Neural crest cell (in vitro differentiated cells): ENCODE data around the gene RUBCNL. TPM values are rescaled to one million over a fixed set of nuclear protein-coding genes. Genes with fewer than 3 reads are reported as not detected.
A peak's percentile ranks its signal among the peaks of the same experiment; 100 is the strongest.

Experiments used
- DNase-seq: peaks from one replicate; pipeline ENCODE4 v3.0.0; 2021; ENCODE audit warnings: low read depth, mixed read lengths, low spot score
- H3K27ac Mint-ChIP-seq: one replicate; pipeline ENCODE4 v1.8.0; 2021; ENCODE audit warnings: mild to moderate bottlenecking, mixed read lengths; ENCODE audit not compliant: unreplicated experiment
- H3K27me3 Mint-ChIP-seq: 2 replicates; pipeline ENCODE4 v1.8.0; 2021; ENCODE audit warnings: low read depth, mild to moderate bottlenecking, mixed read lengths
- H3K36me3 Mint-ChIP-seq: 2 replicates; pipeline ENCODE4 v1.8.0; 2021; ENCODE audit warnings: low read depth, mild to moderate bottlenecking, mixed read lengths
- H3K4me1 Mint-ChIP-seq: 2 replicates; pipeline ENCODE4 v1.8.0; 2021; ENCODE audit warnings: mixed read lengths
- H3K4me3 Mint-ChIP-seq: one replicate; pipeline ENCODE4 v1.8.0; 2021; ENCODE audit warnings: mild to moderate bottlenecking, mixed read lengths
- H3K9me3 Mint-ChIP-seq: 2 replicates; pipeline ENCODE4 v1.8.0; 2021; ENCODE audit warnings: mixed read lengths
- total RNA-seq: library from RNA; stranded (reverse); gene quantifications from 2 replicates; pipeline ENCODE4 v1.2.1, GENCODE V29; 2021
- TF ChIP-seq, protein P1 (sequence below): fragments of 200-600 bp; sonication (generic); conservative IDR thresholded peaks from 2 replicates; pipeline ENCODE4 v1.5.0; 2021; ENCODE audit warnings: antibody characterized with exemption, mild to moderate bottlenecking

Gene RUBCNL
- total RNA-seq, 1 donor from 2014 or later, result 29.7 TPM

DNA sequence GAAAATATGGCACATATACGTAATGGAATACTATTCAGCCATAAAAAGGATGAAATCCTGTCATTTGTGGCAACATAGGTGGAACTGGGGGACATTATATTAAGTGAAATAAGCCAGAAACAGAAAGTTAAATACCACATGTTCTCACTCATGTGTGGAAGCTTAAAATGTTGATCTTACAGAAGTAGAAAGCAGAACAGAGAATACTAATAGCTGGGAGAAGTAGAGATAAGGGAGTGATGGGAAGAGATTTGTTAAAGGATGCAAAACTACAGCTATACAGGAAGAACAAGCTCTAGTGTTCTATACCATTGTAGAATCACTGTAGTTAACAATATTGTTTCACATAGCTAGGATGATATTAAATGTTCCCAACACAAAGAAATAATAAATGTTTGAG, 68.1 kb downstream of the RUBCNL start:
- TF ChIP-seq, protein P1, sequence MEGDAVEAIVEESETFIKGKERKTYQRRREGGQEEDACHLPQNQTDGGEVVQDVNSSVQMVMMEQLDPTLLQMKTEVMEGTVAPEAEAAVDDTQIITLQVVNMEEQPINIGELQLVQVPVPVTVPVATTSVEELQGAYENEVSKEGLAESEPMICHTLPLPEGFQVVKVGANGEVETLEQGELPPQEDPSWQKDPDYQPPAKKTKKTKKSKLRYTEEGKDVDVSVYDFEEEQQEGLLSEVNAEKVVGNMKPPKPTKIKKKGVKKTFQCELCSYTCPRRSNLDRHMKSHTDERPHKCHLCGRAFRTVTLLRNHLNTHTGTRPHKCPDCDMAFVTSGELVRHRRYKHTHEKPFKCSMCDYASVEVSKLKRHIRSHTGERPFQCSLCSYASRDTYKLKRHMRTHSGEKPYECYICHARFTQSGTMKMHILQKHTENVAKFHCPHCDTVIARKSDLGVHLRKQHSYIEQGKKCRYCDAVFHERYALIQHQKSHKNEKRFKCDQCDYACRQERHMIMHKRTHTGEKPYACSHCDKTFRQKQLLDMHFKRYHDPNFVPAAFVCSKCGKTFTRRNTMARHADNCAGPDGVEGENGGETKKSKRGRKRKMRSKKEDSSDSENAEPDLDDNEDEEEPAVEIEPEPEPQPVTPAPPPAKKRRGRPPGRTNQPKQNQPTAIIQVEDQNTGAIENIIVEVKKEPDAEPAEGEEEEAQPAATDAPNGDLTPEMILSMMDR, result no peak
- Mint-ChIP-seq H3K4me3 (no peak overlapping the region), H3K36me3 (no peaks in the 10 kb centered on the region), H3K27ac (no peak overlapping the region), H3K9me3 (peaks cover 7% of the 10 kb centered on the region), H3K27me3 (no peaks in the 10 kb centered on the region), H3K4me1 (peaks cover 10% of the 10 kb centered on the region)
- no peak for DNase-seq

DNA sequence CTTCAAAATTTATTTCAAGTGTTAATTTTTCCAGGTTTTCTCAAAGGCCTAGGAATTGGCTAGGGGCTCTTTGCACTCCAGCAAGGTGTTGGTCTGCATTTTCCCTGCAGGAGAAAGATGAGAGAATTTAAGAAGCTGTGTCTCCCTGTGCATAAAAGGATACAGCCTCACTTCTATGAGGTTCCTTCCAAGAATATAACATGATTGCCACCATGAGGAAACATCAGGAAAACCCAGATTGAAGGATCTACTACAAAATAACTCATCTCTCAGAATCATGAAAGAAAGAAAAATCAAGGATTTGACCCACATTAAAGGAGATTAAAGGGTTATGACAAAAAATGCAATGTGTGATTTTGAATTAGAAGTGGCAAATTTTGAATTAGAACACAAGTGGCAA, 69.9 kb downstream of the RUBCNL start:
- Mint-ChIP-seq H3K27me3 (no peaks in the 10 kb centered on the region), H3K9me3 (peaks cover 7% of the 10 kb centered on the region), H3K27ac (no peak overlapping the region), H3K4me3 (no peak overlapping the region), H3K36me3 (no peaks in the 10 kb centered on the region), H3K4me1 (peaks cover 10% of the 10 kb centered on the region)
- no peak for DNase-seq
- TF ChIP-seq, protein P1, result no peak

DNA sequence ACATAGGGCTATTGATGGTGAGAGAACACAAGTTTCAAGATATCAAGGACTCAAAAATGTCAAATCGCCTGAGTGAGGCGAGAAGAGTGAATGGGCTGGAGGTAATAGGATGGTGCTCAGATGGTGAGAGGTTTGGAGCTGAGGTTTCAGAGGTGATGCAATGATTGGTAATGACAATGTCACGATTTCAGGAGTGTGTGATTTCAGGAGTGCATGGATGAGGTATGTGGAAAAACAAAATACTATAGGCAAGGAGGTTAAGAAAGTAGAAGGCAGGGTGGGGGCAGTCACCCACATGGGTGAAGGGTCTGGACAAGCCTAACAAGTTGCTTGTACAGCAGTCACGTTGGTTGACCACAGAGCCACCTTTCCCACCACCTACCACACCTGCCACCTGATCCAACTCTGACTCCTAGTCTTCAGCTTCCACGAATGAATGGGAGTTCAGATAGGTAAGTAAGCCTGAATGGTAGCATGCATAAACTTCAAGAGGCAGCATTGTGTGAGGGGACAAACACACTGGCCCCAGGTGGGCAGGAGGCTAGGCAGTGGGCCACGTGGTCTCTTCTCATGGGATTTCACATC, 71.5 kb downstream of the RUBCNL start:
- Mint-ChIP-seq H3K27me3 (no peaks in the 10 kb centered on the region), H3K9me3 (peaks cover 4% of the 10 kb centered on the region), H3K4me3 (no peak overlapping the region), H3K36me3 (peaks cover 4% of the 10 kb centered on the region), H3K4me1 (peaks cover under 1% of the 10 kb centered on the region), H3K27ac (no peak overlapping the region)
- TF ChIP-seq, protein P1, result no peak
- no peak for DNase-seq

DNA sequence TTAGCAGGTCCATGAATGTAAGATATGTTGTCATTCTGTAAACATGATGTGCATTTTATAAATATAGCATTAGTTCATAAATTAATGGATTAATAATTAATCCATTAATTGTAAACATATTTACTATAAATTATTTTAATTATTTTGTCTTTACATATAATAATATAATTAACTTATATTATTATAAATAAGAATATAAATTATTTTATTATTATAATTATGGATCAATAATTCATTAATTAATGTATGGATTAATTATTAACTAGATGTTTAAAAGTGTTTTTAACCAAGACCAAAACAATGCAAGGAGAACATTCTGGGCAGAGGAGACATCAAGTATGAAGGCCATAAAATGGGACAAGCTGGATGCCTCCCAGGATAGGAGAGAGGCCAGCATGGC, 72.0 kb downstream of the RUBCNL start:
- Mint-ChIP-seq H3K36me3 (peaks cover 4% of the 10 kb centered on the region), H3K9me3 (peaks cover 4% of the 10 kb centered on the region), H3K27ac (peak overlapping the region; percentile 65), H3K4me3 (no peak overlapping the region), H3K27me3 (no peaks in the 10 kb centered on the region), H3K4me1 (no peaks in the 10 kb centered on the region)
- no peak for DNase-seq
- TF ChIP-seq, protein P1, result no peak

DNA sequence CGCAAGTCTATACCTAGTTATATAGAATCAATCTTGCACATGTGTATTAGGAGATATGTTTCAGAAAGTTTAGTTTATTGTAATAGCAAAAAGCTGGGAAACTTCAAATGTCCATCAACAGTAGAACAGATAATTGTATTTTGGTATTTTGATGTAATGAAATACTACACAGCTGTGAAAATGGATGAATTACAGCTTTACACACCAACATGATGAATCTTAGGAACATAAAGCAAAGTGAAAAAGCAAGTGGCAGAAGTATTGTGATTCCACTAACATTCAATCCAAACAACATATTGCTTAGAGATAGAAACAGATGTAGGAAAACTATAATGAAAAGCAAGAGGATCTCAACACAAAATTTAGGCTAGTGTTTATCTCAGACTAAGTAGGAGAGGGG, 72.5 kb downstream of the RUBCNL start:
- Mint-ChIP-seq H3K4me1 (no peaks in the 10 kb centered on the region), H3K27ac (no peak overlapping the region), H3K36me3 (peaks cover 6% of the 10 kb centered on the region), H3K4me3 (no peak overlapping the region), H3K9me3 (peaks cover 8% of the 10 kb centered on the region), H3K27me3 (no peaks in the 10 kb centered on the region)
- DNase-seq, result no peak
- TF ChIP-seq, protein P1, result no peak
